OCI-LY7 (cell line): ENCODE data around the gene FAM236C. TPM values are rescaled to one million over a fixed set of nuclear protein-coding genes. Genes with fewer than 3 reads are reported as not detected.
"Not testable (repeated sequence)": the region's sequence is repeated elsewhere in the genome, so short reads cannot be mapped to it uniquely, and the experiment has no call there.

Source experiments
- Bru-seq: library from RNA; stranded (reverse); fragments of 400-500 nt; gene quantifications from one replicate; lab custom pipeline; 2021; lab: Mats Ljungman, UMichigan
- BruChase-seq, 2 experiments: library from RNA; stranded (reverse); fragments of 400-500 nt; gene quantifications; one replicate each; lab custom pipeline; 2021; lab: Mats Ljungman, UMichigan
- BruUV-seq: library from RNA; stranded (reverse); fragments of 400-500 nt; replicated peaks from 2 replicates; lab custom pipeline; 2021; lab: Mats Ljungman, UMichigan
- CTCF ChIA-PET: fragments of 300-600 bp; sonication (Branson Sonifier 250); formaldehyde crosslinking; loops from one replicate; lab custom pipeline; 2022; ENCODE audit warnings: antibody characterized with exemption; ENCODE audit not compliant: unreplicated experiment; lab: Charles Lee
- POLR2A ChIA-PET: fragments of 300-600 bp; sonication (Branson Sonifier 250); formaldehyde crosslinking; loops from one replicate; lab custom pipeline; 2022; ENCODE audit warnings: antibody characterized with exemption; lab: Charles Lee
- DNase-seq: peaks from one replicate; pipeline ENCODE4 v3.0.0-alpha.2; 2015; ENCODE audit warnings: low spot score
- H2AFZ ChIP-seq: fragments of 200-600 bp; sonication (generic), shearing (Covaris generic); 2 replicates; pipeline ENCODE4 v1.6.1; 2014; ENCODE audit warnings: mild to moderate bottlenecking, antibody characterized with exemption, low read length, moderate library complexity
- H3K27ac ChIP-seq: fragments of 200-600 bp; sonication (generic); 2 replicates; pipeline ENCODE4 v1.5.1; 2014; ENCODE audit warnings: mixed run types, low read depth, mild to moderate bottlenecking, moderate library complexity, low read length, inconsistent platforms; ENCODE audit not compliant: poor library complexity, severe bottlenecking
- H3K36me3 ChIP-seq: fragments of 200-600 bp; sonication (generic); 2 replicates; pipeline ENCODE4 v1.6.1; 2014; ENCODE audit warnings: mild to moderate bottlenecking, antibody characterized with exemption, low read length, moderate library complexity, mixed read lengths; ENCODE audit not compliant: insufficient read depth
- H3K4me1 ChIP-seq: fragments of 200-600 bp; sonication (generic); 2 replicates; pipeline ENCODE4 v1.5.1; 2014; ENCODE audit warnings: mild to moderate bottlenecking, low read length; ENCODE audit not compliant: insufficient read depth, poor library complexity, severe bottlenecking
- H3K4me2 ChIP-seq: fragments of 200-600 bp; sonication (generic); 2 replicates; pipeline ENCODE4 v1.6.1; 2014; ENCODE audit warnings: mild to moderate bottlenecking, low read length
- H3K4me3 ChIP-seq: fragments of 200-600 bp; sonication (generic); 2 replicates; pipeline ENCODE4 v1.5.1; 2014; ENCODE audit warnings: mild to moderate bottlenecking, low read depth, low read length; ENCODE audit not compliant: poor library complexity, severe bottlenecking
- H3K79me2 ChIP-seq: fragments of 200-600 bp; sonication (generic); 2 replicates; pipeline ENCODE4 v1.6.1; 2016; ENCODE audit warnings: low read depth, mild to moderate bottlenecking, low read length, moderate library complexity, mixed read lengths; ENCODE audit not compliant: insufficient read depth
- H3K9me2 ChIP-seq: fragments of 200-600 bp; sonication (generic); 2 replicates; pipeline ENCODE4 v1.6.1; 2016; ENCODE audit warnings: mild to moderate bottlenecking, low read length, mixed read lengths; ENCODE audit not compliant: insufficient read depth
- H3K9me3 ChIP-seq: fragments of 200-600 bp; sonication (generic); 2 replicates; pipeline ENCODE4 v1.6.1; 2014; ENCODE audit warnings: mild to moderate bottlenecking, mixed run types, low read length, mixed read lengths
- H4K20me1 ChIP-seq: fragments of 200-600 bp; sonication (generic); 2 replicates; pipeline ENCODE4 v1.6.1; 2014; ENCODE audit warnings: mild to moderate bottlenecking, antibody characterized with exemption, low read length, moderate library complexity, mixed read lengths; ENCODE audit not compliant: insufficient read depth
- intact Hi-C: fragments of 100-400 bp; cut with micrococcal nuclease; formaldehyde crosslinking; loops from one replicate; pipeline ENCODE4 v1.10.0; 2022; ENCODE audit not compliant: unreplicated experiment
- long read RNA-seq: library from polyadenylated mRNA; stranded (forward); transcript quantifications from one replicate; pipeline ENCODE4 v2.0.0, GENCODE V29; 2022
- total RNA-seq, 2 experiments: library from RNA; depleted of rRNA in 1 of 2; stranded (reverse); fragments of >200 nt in 1 of 2; shearing (Covaris generic) in 1 of 2; gene quantifications; 2 replicates each; pipeline ENCODE4 v1.2.3, GENCODE V29; 2014 to 2022

Gene FAM236C
- not detected in 2 replicates for total RNA-seq (2014; rRNA removed; shearing (Covaris generic))
- total RNA-seq (2022): not detected in 2 replicates
- not detected for Bru-seq, nascent RNA
- BruChase-seq, experiment 1, labeled RNA remaining after a 6-hour chase: not detected
- BruChase-seq, experiment 2, labeled RNA remaining after a 2-hour chase: not detected
- long read RNA-seq: 0 reads

DNA sequence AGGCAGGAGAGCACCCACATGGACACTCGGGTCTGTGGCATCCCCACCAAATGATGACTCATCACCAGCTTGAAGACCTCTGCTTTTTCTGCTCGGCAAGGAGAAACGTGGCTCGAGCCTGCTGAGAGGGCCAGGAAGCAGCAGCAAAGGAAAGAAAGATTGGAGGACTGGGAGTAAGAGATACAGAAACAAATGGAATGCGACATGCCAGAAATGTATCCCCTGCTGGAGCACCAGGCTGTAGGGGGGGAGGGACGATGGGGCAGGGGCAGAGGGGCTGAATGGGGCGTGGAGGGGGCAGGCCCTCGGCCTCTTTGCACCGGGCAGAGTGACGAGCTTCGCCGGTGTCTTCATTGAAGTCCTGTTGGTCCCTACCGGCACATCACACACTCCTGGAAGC is at the start of gene FAM236C:
Gene FAM236C, plus strand, starts transcription at position 301 of the 400 bp plus-strand sequence. CDS start 100 bp downstream, outside the sequence.
- H3K9me3 ChIP-seq, H3K79me2 ChIP-seq, H3K27ac ChIP-seq, H3K4me3 ChIP-seq, H2AFZ ChIP-seq, H3K36me3 ChIP-seq, POLR2A ChIA-PET, DNase-seq, H3K4me1 ChIP-seq, H3K4me2 ChIP-seq, CTCF ChIA-PET, H4K20me1 ChIP-seq, H3K9me2 ChIP-seq, BruUV-seq, intact Hi-C loops: not testable (repeated sequence)

GRCh38 chrX:72882898-72883297 is 29.5 kb upstream of the FAM236C start:
- H3K9me3 ChIP-seq, POLR2A ChIA-PET, BruUV-seq, H3K4me1 ChIP-seq, intact Hi-C loops, H3K27ac ChIP-seq, H3K9me2 ChIP-seq, H4K20me1 ChIP-seq, H2AFZ ChIP-seq, CTCF ChIA-PET, H3K79me2 ChIP-seq, H3K36me3 ChIP-seq, DNase-seq, H3K4me2 ChIP-seq, H3K4me3 ChIP-seq: not testable (repeated sequence)

- H3K4me2 ChIP-seq, POLR2A ChIA-PET, H3K9me2 ChIP-seq, DNase-seq, CTCF ChIA-PET, H3K4me1 ChIP-seq, H3K4me3 ChIP-seq, H3K9me3 ChIP-seq, H3K36me3 ChIP-seq, H4K20me1 ChIP-seq, H3K79me2 ChIP-seq, BruUV-seq, intact Hi-C loops, H3K27ac ChIP-seq, H2AFZ ChIP-seq: not testable (repeated sequence)
These were observed 22.7 kb upstream of the FAM236C start for GRCh38 chrX:72889740-72890139.

DNA sequence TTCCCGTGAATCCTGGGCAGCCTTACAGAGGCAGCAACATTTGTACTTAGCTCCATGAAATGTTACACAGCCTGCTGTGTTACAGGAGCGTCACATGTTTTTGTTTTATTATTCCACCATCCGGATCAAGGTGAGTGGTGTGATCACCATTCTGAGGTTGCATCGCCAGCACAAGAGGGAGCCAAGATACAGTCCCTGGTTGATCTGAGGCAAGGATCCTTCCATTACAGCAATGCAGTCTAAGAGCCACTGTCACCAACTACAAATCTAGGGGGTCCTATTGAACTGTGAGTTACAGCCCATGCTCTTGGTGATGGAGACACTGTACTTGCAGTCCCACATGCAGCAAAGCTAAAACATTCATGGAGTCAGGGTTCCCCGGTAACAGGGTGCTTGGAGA is 3.7 kb downstream of the FAM236C start:
- H2AFZ ChIP-seq, DNase-seq, POLR2A ChIA-PET, H3K9me3 ChIP-seq, H4K20me1 ChIP-seq, H3K79me2 ChIP-seq, H3K36me3 ChIP-seq, H3K4me1 ChIP-seq, H3K4me2 ChIP-seq, H3K4me3 ChIP-seq, intact Hi-C loops, CTCF ChIA-PET, H3K27ac ChIP-seq, BruUV-seq, H3K9me2 ChIP-seq: not testable (repeated sequence)

DNA sequence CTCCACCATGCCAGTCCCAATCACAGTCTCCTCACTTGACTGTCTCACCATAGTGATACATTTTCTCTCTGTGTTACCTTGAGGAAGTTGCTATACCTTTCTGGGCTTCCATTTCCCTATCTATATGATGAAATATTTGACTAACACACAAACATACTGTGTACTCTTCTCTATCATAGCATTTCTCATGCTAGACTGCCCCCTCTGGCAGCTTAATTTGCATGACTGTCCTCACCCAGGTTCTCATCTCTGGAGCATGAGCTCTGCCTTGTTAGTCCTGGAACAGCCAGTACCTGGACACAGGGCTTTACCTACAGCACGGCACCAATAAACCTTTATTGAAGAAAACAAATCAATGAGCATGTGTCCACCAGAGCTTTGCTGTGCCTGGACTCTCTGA is 19.9 kb downstream of the FAM236C start:
- H4K20me1 ChIP-seq, H3K27ac ChIP-seq, CTCF ChIA-PET, BruUV-seq, H3K9me3 ChIP-seq, H3K9me2 ChIP-seq, POLR2A ChIA-PET, H3K36me3 ChIP-seq, H3K4me3 ChIP-seq, DNase-seq, H3K4me1 ChIP-seq, H3K4me2 ChIP-seq, intact Hi-C loops, H2AFZ ChIP-seq, H3K79me2 ChIP-seq: not testable (repeated sequence)

DNA sequence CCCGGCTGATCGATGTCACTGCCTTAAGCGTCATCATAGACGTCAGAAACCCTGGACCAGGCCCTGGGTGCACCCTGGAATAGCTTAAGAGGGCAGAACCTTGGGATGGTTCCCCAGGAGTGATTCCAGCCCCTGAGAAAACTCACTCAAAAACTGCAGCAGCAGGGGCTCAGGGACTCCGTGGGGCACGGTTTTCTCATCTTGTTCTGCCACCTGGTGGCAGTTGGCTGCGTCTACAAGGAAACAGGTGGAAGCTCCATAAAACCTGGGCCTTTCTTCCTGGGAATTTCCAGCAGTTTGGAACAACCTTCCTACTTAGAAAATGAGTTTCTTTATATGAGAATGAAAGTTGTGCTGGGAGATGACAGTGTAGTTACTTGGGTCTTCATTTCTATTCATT is 24.0 kb downstream of the FAM236C start:
- H3K27ac ChIP-seq, H3K4me3 ChIP-seq, H3K9me3 ChIP-seq, DNase-seq, H3K79me2 ChIP-seq, POLR2A ChIA-PET, H4K20me1 ChIP-seq, CTCF ChIA-PET, H3K4me2 ChIP-seq, H3K36me3 ChIP-seq, BruUV-seq, H3K9me2 ChIP-seq, H2AFZ ChIP-seq, H3K4me1 ChIP-seq, intact Hi-C loops: not testable (repeated sequence)
